Activated T-helper 17 cell treated with anti-CD3 and anti-CD28 coated beads, Interleukin-2, amount 50 U/mL, for 72 hours (primary cell): Measurements from ENCODE around the gene CCDC107. TPM values are rescaled to one million over a fixed set of nuclear protein-coding genes. Genes with fewer than 3 reads are reported as not detected.
"Not testable (repeated sequence)": the region's sequence is repeated elsewhere in the genome, so short reads cannot be mapped to it uniquely, and the experiment has no call there.

Experiments used
- ATAC-seq: fragments of 150-1000 bp; cut with Tn5 transposase; replicated peaks from 2 replicates; pipeline ENCODE4 v1.10.0; 2021; ENCODE audit warnings: mild to moderate bottlenecking, moderate library complexity
- H3K27ac Mint-ChIP-seq: one replicate; pipeline ENCODE4 v1.8.0; 2022; ENCODE audit warnings: mixed read lengths
- H3K27me3 Mint-ChIP-seq: one replicate; pipeline ENCODE4 v1.8.0; 2022; ENCODE audit warnings: mixed read lengths
- H3K36me3 Mint-ChIP-seq: one replicate; pipeline ENCODE4 v1.8.0; 2022; ENCODE audit warnings: low read depth, mild to moderate bottlenecking, mixed read lengths
- H3K4me1 Mint-ChIP-seq: one replicate; pipeline ENCODE4 v1.8.0; 2022; ENCODE audit warnings: mixed read lengths
- H3K4me3 Mint-ChIP-seq: one replicate; pipeline ENCODE4 v1.8.0; 2022; ENCODE audit warnings: mild to moderate bottlenecking, mixed read lengths
- H3K9me3 Mint-ChIP-seq: one replicate; pipeline ENCODE4 v1.8.0; 2022; ENCODE audit warnings: mixed read lengths
- total RNA-seq, 2 donors: library from RNA; stranded (reverse); gene quantifications; one replicate each; pipeline ENCODE4 v1.2.3, GENCODE V29; 2022

Gene CCDC107
- 10 to 100 TPM; 17.5 to 19.8 TPM for total RNA-seq

GRCh38 chr9:35658137-35658967 is at the start of gene CCDC107:
CCDC107 (plus strand) TSS chr9:35658292; CDS start chr9:35658380, 88 bp downstream.
- H3K36me3 Mint-ChIP-seq: peaks cover 62% of the 10 kb centered on the region
- peak within 1 kb of the TSS; percentile 99 for H3K27ac Mint-ChIP-seq
- peaks cover 58% of the 10 kb centered on the region for H3K4me1 Mint-ChIP-seq
- peak within 1 kb of the TSS; percentile 98 for H3K4me3 Mint-ChIP-seq
- H3K27me3 Mint-ChIP-seq: no peaks in the 10 kb centered on the region
- peak; percentile 57 for ATAC-seq
- no peaks in the 10 kb centered on the region for H3K9me3 Mint-ChIP-seq

GRCh38 chr9:35609001-35609819 is 48.9 kb upstream of the CCDC107 start:
- H3K4me3 Mint-ChIP-seq: no peak overlapping the region
- H3K27me3 Mint-ChIP-seq: no peaks in the 10 kb centered on the region
- H3K27ac Mint-ChIP-seq: no peak overlapping the region
- peaks cover 18% of the 10 kb centered on the region for H3K4me1 Mint-ChIP-seq
- no peaks in the 10 kb centered on the region for H3K9me3 Mint-ChIP-seq
- no peak for ATAC-seq
- H3K36me3 Mint-ChIP-seq: peaks cover 32% of the 10 kb centered on the region

GRCh38 chr9:35609820-35610163 is 48.3 kb upstream of the CCDC107 start:
- H3K4me3 Mint-ChIP-seq: no peak overlapping the region
- H3K27ac Mint-ChIP-seq: no peak overlapping the region
- H3K4me1 Mint-ChIP-seq: peaks cover 18% of the 10 kb centered on the region
- H3K36me3 Mint-ChIP-seq: peaks cover 28% of the 10 kb centered on the region
- no peaks in the 10 kb centered on the region for H3K27me3 Mint-ChIP-seq
- no peak for ATAC-seq
- no peaks in the 10 kb centered on the region for H3K9me3 Mint-ChIP-seq

- Mint-ChIP-seq H3K4me3 (no peak overlapping the region), H3K27ac (peak overlapping the region; percentile 40), H3K36me3 (peaks cover 28% of the 10 kb centered on the region), H3K27me3 (no peaks in the 10 kb centered on the region), H3K4me1 (peaks cover 23% of the 10 kb centered on the region), H3K9me3 (no peaks in the 10 kb centered on the region)
- peak; percentile 85 for ATAC-seq
Measured at GRCh38 chr9:35611230-35611797, 46.8 kb upstream of the CCDC107 start.

- Mint-ChIP-seq H3K36me3 (peaks cover 22% of the 10 kb centered on the region), H3K27ac (peak overlapping the region; percentile 40), H3K4me1 (peaks cover 21% of the 10 kb centered on the region)
- not testable (repeated sequence) for H3K27me3 Mint-ChIP-seq, H3K9me3 Mint-ChIP-seq, H3K4me3 Mint-ChIP-seq, ATAC-seq
Measured at GRCh38 chr9:35612066-35612465, 46.0 kb upstream of the CCDC107 start.

GRCh38 chr9:35612843-35613242 is 45.2 kb upstream of the CCDC107 start:
- Mint-ChIP-seq H3K4me3 (no peak overlapping the region), H3K27ac (no peak overlapping the region), H3K9me3 (no peaks in the 10 kb centered on the region), H3K36me3 (peaks cover 20% of the 10 kb centered on the region), H3K4me1 (peaks cover 22% of the 10 kb centered on the region), H3K27me3 (no peaks in the 10 kb centered on the region)
- no peak for ATAC-seq

- H3K4me3 Mint-ChIP-seq: peak overlapping the region; percentile 92
- peak overlapping the region; percentile 94 for H3K27ac Mint-ChIP-seq
- peaks cover 6% of the 10 kb centered on the region for H3K36me3 Mint-ChIP-seq
- H3K27me3 Mint-ChIP-seq: no peaks in the 10 kb centered on the region
- no peak for ATAC-seq
- peaks cover 39% of the 10 kb centered on the region for H3K4me1 Mint-ChIP-seq
- no peaks in the 10 kb centered on the region for H3K9me3 Mint-ChIP-seq
Measured at GRCh38 chr9:35615981-35616680, 42.0 kb upstream of the CCDC107 start.

- Mint-ChIP-seq H3K27ac (peak overlapping the region; percentile 94), H3K36me3 (peaks cover 6% of the 10 kb centered on the region), H3K4me1 (peaks cover 33% of the 10 kb centered on the region), H3K4me3 (peak overlapping the region; percentile 92), H3K9me3 (no peaks in the 10 kb centered on the region), H3K27me3 (no peaks in the 10 kb centered on the region)
- peak; percentile 68 for ATAC-seq
Measured at GRCh38 chr9:35616681-35617459, 41.2 kb upstream of the CCDC107 start.

- H3K36me3 Mint-ChIP-seq: peaks cover 6% of the 10 kb centered on the region
- H3K9me3 Mint-ChIP-seq: no peaks in the 10 kb centered on the region
- no peaks in the 10 kb centered on the region for H3K27me3 Mint-ChIP-seq
- ATAC-seq: no peak
- H3K4me1 Mint-ChIP-seq: peaks cover 33% of the 10 kb centered on the region
- peak overlapping the region; percentile 94 for H3K27ac Mint-ChIP-seq
- peak overlapping the region; percentile 92 for H3K4me3 Mint-ChIP-seq
Measured at GRCh38 chr9:35617548-35617947, 40.5 kb upstream of the CCDC107 start.

GRCh38 chr9:35618325-35618727 is 39.8 kb upstream of the CCDC107 start, which contains the start of gene CD72:
CD72 (minus strand) TSS chr9:35618413; CDS start chr9:35618303, 110 bp downstream.
- H3K4me1 Mint-ChIP-seq: peaks cover 33% of the 10 kb centered on the region
- H3K36me3 Mint-ChIP-seq: peaks cover 6% of the 10 kb centered on the region
- peak within 1 kb of the TSS; percentile 94 for H3K27ac Mint-ChIP-seq
- peak within 1 kb of the TSS; percentile 92 for H3K4me3 Mint-ChIP-seq
- no peaks in the 10 kb centered on the region for H3K9me3 Mint-ChIP-seq
- no peaks in the 10 kb centered on the region for H3K27me3 Mint-ChIP-seq
- no peak for ATAC-seq

- H3K27me3 Mint-ChIP-seq: no peaks in the 10 kb centered on the region
- H3K9me3 Mint-ChIP-seq: no peaks in the 10 kb centered on the region
- peaks cover 33% of the 10 kb centered on the region for H3K4me1 Mint-ChIP-seq
- peak overlapping the region; percentile 94 for H3K27ac Mint-ChIP-seq
- H3K4me3 Mint-ChIP-seq: peak overlapping the region; percentile 92
- peaks cover 6% of the 10 kb centered on the region for H3K36me3 Mint-ChIP-seq
- ATAC-seq: peak; percentile 77
Measured at GRCh38 chr9:35618854-35619799, 39.0 kb upstream of the CCDC107 start.

GRCh38 chr9:35619800-35620158 is 38.3 kb upstream of the CCDC107 start:
- peak overlapping the region; percentile 94 for H3K27ac Mint-ChIP-seq
- no peaks in the 10 kb centered on the region for H3K27me3 Mint-ChIP-seq
- H3K4me1 Mint-ChIP-seq: peaks cover 33% of the 10 kb centered on the region
- H3K4me3 Mint-ChIP-seq: peak overlapping the region; percentile 92
- peaks cover 6% of the 10 kb centered on the region for H3K36me3 Mint-ChIP-seq
- no peaks in the 10 kb centered on the region for H3K9me3 Mint-ChIP-seq
- ATAC-seq: peak; percentile 73

- ATAC-seq: no peak
- Mint-ChIP-seq H3K9me3 (no peaks in the 10 kb centered on the region), H3K27ac (no peak overlapping the region), H3K36me3 (no peaks in the 10 kb centered on the region), H3K4me1 (no peaks in the 10 kb centered on the region), H3K27me3 (no peaks in the 10 kb centered on the region), H3K4me3 (no peak overlapping the region)
Measured at GRCh38 chr9:35627575-35627974, 30.5 kb upstream of the CCDC107 start.
